GM19043 (cell line): ENCODE results near the gene BMP4.

Experiments used
- ATAC-seq: cut with Tn5 transposase; IDR thresholded peaks from one replicate; pipeline ENCODE4 v1.9.1; 2021; ENCODE audit warnings: low read depth; ENCODE audit not compliant: unreplicated experiment

Gene BMP4

DNA sequence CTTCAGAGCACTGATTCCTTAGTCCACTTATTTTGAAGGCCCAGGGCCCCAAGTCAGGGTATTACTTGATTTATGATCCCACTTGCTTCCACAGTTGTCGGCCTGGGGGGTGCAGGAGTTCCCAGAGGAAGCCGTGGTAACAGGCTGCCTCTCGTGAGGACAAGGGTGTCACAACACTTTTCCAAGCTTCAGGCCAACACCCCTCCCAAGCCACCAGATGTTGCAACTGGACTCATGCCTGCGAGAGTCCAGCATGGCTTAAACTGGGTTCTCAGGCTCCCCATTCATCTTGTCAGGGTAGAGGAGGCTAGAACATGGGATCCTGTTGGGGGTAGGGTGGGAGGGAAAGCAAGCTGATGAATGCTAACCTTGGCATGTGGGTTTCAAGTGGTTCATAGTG, 56.1 kb downstream of the BMP4 start:
- ATAC-seq, result no peak
